Ovary (tissue), 1 donor: ENCODE results near the gene DOCK2.

ENCODE experiments used
- EP300 ChIP-seq: sonication (generic); formaldehyde crosslinking; IDR thresholded peaks from one replicate; pipeline ENCODE4 v1.6.1; 2017; ENCODE audit warnings: antibody characterized with exemption
- POLR2A ChIP-seq: fragments of 450-650 bp; IDR thresholded peaks from one replicate; pipeline ENCODE4 v1.6.1; 2017; ENCODE audit warnings: antibody characterized with exemption, mild to moderate bottlenecking, moderate library complexity

- TF ChIP-seq EP300 (no peak), POLR2A (no peak)
Observed at GRCh38 chr5:170067574-170068170, 430.6 kb downstream of the DOCK2 start.
